H1 (cell line): ENCODE measurements around the gene LARP1. TPM values are rescaled to one million over a fixed set of nuclear protein-coding genes. Genes with fewer than 3 reads are reported as not detected.

Source experiments
- BACH1 ChIP-seq: IDR thresholded peaks from 2 replicates; pipeline ENCODE4 v1.6.1; 2012; ENCODE audit warnings: low read length, improper control_type of control experiment
- CHD7 ChIP-seq: fragments of 300-600 bp; sonication (generic); IDR thresholded peaks from 2 replicates; pipeline ENCODE4 v1.7.1; 2012; ENCODE audit warnings: low read length, moderate library complexity, mild to moderate bottlenecking, inconsistent platforms; ENCODE audit not compliant: insufficient replicate concordance
- CTBP2 ChIP-seq: IDR thresholded peaks from 2 replicates; pipeline ENCODE4 v1.7.0; 2011; ENCODE audit warnings: borderline replicate concordance, mild to moderate bottlenecking, moderate library complexity, mixed read lengths, low read length; ENCODE audit not compliant: insufficient read depth, insufficient read length
- PHF8 ChIP-seq: fragments of 200-600 bp; sonication (generic); conservative IDR thresholded peaks from 2 replicates; pipeline ENCODE4 v1.7.1; 2012; ENCODE audit warnings: low read depth, mild to moderate bottlenecking, inconsistent platforms, low read length, moderate library complexity
- SIX5 ChIP-seq: IDR thresholded peaks from 2 replicates; pipeline ENCODE4 v1.6.1; 2011; ENCODE audit warnings: mild to moderate bottlenecking, low read depth, low read length
- TAF1 ChIP-seq: IDR thresholded peaks from 2 replicates; pipeline ENCODE4 v1.6.1; 2011; ENCODE audit warnings: mild to moderate bottlenecking, low read depth, low read length
- polyA plus RNA-seq, 7 experiments: library from polyadenylated mRNA; depleted of rRNA in 3 of 7; stranded (reverse) in 5 of 7; unstranded in 2 of 7; fragments of >200 nt in 5 of 7; fragments of 200-250 nt in 2 of 7; gene quantifications; 1 replicate in 5 of 7; 2 replicates in 1 of 7; 4 replicates in 1 of 7; pipeline versions ENCODE4 v1.2.1 to v1.2.3, GENCODE V29; 2011 to 2013; ENCODE audit warnings: missing spikeins in 2 of 7, mixed read lengths in 2 of 7
- total RNA-seq: library from RNA; stranded (reverse); fragmentation: NEBNext Ultra II Directional; extraction: Animal tissue kit (Norgen Biotek cat#: 25700); gene quantifications from 2 replicates; pipeline ENCODE4 v1.2.1, GENCODE V29; 2021

Gene LARP1
- total and polyA plus RNA-seq, 2 of the 8 experiments (the other 6 are each of a cell fraction or from before 2014, with no cell fraction given) = 106 to 422 TPM

- no peak for TF ChIP-seq CHD7
- no peak for TF ChIP-seq SIX5
- TF ChIP-seq PHF8 = no peak
- no peak for TF ChIP-seq TAF1
- TF ChIP-seq CTBP2 = no peak
- no peak for TF ChIP-seq BACH1
- TF ChIP-seq, all 59 proteins: peak for 0
Observed at GRCh38 chr5:154751854-154752253, 3.3 kb upstream of the LARP1 start (continued).
